NCI-H2171 (cell line): ENCODE measurements around the gene KCNJ2.

Experiments used
- DNase-seq: peaks from one replicate; lab custom pipeline; 2025; lab: John Stamatoyannopoulos, UW

Gene KCNJ2

GRCh38 chr17:70168977-70169708 is at the start of gene KCNJ2:
KCNJ2 (plus strand) TSS chr17:70169532; CDS start chr17:70175040, 5,508 bp downstream.
- DNase-seq: peak; percentile 87

GRCh38 chr17:70119545-70119944 is 49.8 kb upstream of the KCNJ2 start:
- DNase-seq: no peak

DNA sequence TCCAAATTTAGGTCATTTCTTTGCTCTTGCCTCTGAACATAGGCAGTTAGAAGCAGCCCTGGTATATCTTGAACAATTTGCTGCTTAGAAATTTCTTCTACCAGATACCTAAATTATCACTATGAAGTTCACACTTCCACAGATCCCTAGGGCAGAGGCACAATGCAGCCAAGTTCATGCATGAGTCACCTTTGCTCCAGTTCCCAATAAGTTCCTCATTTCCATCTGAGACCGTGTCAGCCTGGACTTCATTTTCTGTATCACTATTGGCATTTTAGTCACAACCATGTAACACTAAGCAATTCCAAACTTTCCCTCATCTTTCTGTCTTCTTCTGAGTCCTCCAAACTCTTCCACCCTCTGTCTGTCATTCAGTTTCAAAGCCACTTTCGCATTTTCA is 49.3 kb upstream of the KCNJ2 start:
- DNase-seq: no peak

GRCh38 chr17:70120425-70120824 is 48.9 kb upstream of the KCNJ2 start:
- DNase-seq: no peak

- no peak for DNase-seq
Observed at GRCh38 chr17:70121126-70121525, 48.2 kb upstream of the KCNJ2 start.

GRCh38 chr17:70123193-70123592 is 46.1 kb upstream of the KCNJ2 start:
- no peak for DNase-seq

- no peak for DNase-seq
Observed at GRCh38 chr17:70124723-70125122, 44.6 kb upstream of the KCNJ2 start.

- DNase-seq: no peak
Observed at GRCh38 chr17:70127221-70127873, 42.0 kb upstream of the KCNJ2 start.

DNA sequence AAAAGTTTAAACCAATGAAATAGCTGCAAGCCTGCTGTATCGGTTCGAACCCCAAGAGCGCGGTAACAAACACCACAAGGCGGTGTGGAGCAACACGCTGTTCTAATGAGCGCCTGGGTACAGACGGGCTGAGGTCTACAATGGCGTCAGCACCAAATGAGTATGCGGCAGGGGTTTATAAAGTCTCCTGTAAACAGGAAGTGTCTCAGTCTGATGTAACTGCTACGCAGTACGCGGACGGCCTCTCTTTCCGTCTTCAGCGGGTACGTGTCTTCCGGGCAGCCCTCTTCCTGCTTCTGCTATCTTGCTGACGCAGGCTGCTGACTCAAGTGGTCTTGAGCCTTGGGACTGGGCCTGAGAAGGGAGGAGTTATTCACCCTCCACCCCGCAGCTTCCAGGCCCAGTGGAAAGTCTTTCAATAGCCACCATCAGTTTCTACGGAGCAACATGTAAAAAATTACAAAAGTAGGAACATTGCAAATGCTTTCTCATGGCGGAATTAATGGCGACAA is 40.5 kb upstream of the KCNJ2 start:
- no peak for DNase-seq

- no peak for DNase-seq
Observed at GRCh38 chr17:70130289-70130688, 39.0 kb upstream of the KCNJ2 start.

GRCh38 chr17:70132505-70132904 is 36.8 kb upstream of the KCNJ2 start:
- DNase-seq: no peak

DNA sequence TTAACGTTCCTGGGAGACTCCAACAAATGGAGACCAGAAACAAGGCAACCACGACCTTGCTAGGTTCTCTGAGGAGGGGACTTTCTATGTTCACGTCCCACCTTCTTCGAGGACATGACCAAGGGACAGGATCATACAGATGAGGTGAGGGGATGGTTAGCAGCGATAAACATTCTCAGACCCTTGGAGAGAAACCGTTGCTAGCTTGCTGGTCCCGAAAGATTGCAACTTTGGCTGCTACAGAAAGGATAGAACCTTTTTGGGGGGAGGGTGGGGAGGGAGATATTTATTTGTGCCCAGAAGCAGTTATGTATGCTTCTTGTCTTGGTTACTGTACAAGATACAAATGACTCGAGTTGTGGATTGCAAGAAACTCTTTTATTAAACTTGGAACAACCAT is 35.3 kb upstream of the KCNJ2 start:
- no peak for DNase-seq

DNA sequence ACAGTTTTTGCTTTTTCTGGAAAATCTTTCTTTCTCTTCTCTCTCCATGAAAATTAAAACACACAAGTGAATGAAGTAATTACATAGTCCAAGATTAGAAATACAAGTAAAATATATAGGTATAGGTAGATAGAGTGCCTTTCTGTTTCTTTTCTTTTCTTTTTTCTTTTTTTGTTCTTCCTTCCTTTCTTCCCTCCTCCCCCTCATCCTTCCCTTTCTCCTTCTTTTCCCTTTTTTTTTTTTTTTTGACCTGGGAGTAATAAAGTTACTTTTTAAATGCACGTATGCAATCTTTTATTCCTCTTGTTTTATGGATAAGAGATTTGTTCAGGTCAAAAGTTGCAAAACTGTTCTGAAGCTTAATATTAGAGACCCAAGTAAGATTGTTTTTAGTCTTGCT is 34.6 kb upstream of the KCNJ2 start:
- DNase-seq: no peak

DNA sequence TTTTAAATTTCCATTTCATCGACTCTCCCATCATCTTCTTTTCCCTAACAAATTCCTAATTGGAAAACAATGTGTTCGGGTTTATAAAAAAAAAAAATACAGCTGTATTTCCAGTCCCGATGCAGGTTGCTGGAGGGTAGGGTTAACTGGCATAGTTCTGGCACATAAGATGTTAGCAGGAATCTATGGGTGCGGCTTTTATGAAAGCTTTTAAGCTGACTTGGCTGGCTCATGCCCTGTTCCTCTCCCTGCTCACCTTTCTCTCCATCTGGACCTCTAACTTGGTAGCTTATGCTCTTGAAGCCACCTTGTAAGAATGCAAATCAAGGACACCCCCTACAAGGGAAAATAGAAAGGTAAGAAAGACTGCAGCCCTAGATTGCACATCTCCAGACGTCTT is 33.2 kb upstream of the KCNJ2 start:
- DNase-seq: no peak

DNA sequence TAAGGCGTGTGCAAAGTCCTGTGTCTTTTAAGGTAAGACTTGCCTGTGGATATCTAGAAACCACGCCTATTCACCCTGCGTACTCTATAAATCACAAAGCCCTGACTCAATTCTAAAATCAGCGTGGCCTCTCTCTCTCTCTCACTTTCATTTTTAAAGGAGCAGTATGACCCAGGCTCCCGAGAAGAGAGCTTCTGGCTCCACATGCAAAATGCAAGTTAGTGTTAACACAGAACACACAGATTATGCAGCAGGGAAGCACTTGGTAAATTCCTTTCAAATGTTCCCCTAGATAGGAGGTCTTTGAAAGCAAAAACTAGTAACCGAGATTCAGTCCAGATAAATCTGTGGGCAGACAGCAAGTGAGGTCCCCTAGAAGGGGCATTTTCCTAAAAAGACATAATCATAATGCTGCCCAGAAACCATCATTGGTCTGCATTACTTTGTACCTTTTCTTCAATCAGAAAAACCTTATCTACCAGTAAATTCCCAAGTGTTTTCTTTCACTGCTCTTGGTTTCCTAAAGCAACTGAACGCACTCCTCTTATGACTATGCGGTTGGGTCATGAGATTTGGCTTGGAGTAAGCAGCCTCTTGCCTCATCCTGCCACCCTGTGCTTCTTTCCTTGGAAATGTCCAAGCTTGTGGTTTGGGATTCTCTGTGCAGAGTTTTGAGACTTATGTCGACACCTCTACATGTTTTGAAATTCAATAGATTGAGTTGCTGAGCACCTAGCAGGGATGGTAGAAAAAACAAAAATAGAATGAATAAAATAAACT is 31.7 kb upstream of the KCNJ2 start:
- no peak for DNase-seq

DNA sequence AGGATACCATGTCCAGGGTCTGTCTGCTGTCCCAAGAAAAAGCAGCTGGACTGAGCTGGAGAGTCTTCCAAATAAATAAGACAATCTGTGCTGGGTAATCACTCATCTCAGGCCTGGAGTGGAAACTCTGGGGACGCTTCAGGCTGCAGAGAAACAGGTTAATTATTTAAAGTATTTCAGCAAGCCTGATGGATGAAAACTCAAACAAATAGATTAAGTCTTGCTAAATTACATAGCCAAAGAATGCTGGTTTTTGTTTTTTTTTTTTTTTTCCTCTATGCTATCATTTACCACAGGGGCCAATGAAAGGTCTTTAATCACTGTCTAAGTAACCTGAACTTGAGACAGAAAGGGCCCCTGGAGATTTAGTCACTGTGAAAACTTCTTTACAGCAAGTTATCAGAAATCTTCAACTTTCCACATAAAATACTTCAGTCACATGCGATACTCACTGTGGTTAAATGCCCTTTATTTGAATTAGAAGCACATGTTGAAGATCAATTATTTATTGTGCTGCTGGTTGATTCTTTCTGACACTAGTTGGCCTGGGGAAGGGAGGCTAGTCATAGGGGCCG is 31.0 kb upstream of the KCNJ2 start:
- no peak for DNase-seq

DNA sequence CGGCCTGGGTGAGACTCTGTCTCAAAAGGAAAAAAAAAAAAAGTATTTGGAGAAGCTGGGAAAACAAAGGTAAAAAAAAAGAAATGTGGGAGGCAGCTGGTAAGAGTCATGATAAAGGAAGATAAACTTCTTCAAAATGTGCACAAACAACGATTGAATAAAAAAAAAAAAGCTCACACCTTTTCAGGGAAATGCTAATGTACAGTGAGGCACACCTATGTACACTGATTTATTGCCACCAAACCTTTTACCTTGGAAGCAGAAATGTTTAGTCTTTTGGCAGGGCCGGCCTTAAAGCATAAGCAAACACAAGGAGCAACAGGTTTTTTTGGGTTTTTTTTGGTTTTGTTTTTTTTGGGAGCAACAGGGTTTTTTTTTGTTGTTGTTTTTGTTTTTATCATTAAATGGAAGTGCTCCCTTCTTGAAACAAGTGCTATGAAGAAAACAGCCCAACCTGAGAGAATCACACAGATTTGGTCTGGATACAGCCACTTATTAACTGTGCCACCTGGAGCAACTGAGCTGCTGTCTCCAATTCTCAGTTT is 29.8 kb upstream of the KCNJ2 start:
- DNase-seq: no peak

DNA sequence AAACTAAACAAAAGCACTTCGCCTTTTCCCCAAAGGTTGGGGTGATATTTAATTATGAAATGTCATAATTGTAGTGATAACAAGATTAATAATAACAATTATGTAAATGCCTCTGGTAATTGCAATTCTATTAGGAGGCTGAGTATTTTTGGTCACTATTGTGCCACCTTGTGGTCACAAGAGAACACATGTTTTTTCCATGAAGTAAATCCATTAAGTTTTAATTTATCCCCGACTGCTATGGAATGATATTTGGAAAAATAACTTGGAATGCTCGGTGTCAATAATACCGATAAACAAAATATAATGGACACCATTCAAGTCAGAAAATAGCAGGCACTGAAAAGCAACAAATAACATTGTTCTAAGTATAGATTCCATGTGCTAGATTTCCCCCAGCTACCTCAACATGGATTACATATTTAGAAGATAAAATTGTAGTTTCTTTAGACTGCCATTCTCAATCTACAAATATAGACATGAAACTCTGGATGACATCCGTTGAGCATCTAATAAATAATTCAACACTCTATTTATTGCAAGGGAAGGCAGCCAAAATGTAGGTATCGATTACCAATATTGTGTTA is 25.0 kb upstream of the KCNJ2 start:
- DNase-seq: peak; percentile 9

GRCh38 chr17:70153210-70153609 is 16.1 kb upstream of the KCNJ2 start:
- no peak for DNase-seq

GRCh38 chr17:70157151-70157550 is 12.2 kb upstream of the KCNJ2 start:
- DNase-seq: no peak

GRCh38 chr17:70158180-70158579 is 11.2 kb upstream of the KCNJ2 start:
- no peak for DNase-seq

GRCh38 chr17:70158591-70158990 is 10.7 kb upstream of the KCNJ2 start:
- DNase-seq: no peak
